Neural cell (in vitro differentiated cells): ENCODE measurements around the gene REC114. TPM values are rescaled to one million over a fixed set of nuclear protein-coding genes. Genes with fewer than 3 reads are reported as not detected.
"Not testable (repeated sequence)": the region's sequence is repeated elsewhere in the genome, so short reads cannot be mapped to it uniquely, and the experiment has no call there.

ENCODE experiments used
- H2AFZ ChIP-seq: fragments of 200-600, 300-800 bp; sonication (generic), shearing (Covaris generic); 2 replicates; pipeline ENCODE4 v1.6.0; 2014; ENCODE audit warnings: low read depth, mild to moderate bottlenecking, antibody characterized with exemption, low read length, moderate library complexity
- H3F3A ChIP-seq: fragments of 200-600 bp; shearing (Covaris generic); 2 replicates; pipeline ENCODE4 v1.6.1; 2016; ENCODE audit warnings: mild to moderate bottlenecking, moderate library complexity, mixed read lengths, antibody characterized with exemption, low read length; ENCODE audit not compliant: insufficient read depth, poor library complexity, severe bottlenecking
- H3K27ac ChIP-seq: fragments of 200-600, 300-800 bp; sonication (generic), shearing (Covaris generic); 2 replicates; pipeline ENCODE4 v1.5.1; 2014; ENCODE audit warnings: mild to moderate bottlenecking, low read length, moderate library complexity
- H3K27me3 ChIP-seq: fragments of 300-800, 200-600 bp; sonication (generic), shearing (Covaris generic); 2 replicates; pipeline ENCODE4 v1.6.0; 2014; ENCODE audit warnings: mild to moderate bottlenecking, low read depth, low read length, moderate library complexity; ENCODE audit not compliant: insufficient read depth
- H3K36me3 ChIP-seq: fragments of 300-800, 200-600 bp; sonication (generic), shearing (Covaris generic); 2 replicates; pipeline ENCODE4 v1.5.1; 2014; ENCODE audit warnings: mild to moderate bottlenecking, antibody characterized with exemption, low read length, moderate library complexity; ENCODE audit not compliant: insufficient read depth
- H3K4me2 ChIP-seq: fragments of 300-800, 200-600 bp; sonication (generic), shearing (Covaris generic); 2 replicates; pipeline ENCODE4 v1.6.0; 2014; ENCODE audit warnings: mild to moderate bottlenecking, low read length
- H3K4me3 ChIP-seq: fragments of 300-800, 200-600 bp; sonication (generic), shearing (Covaris generic); 2 replicates; pipeline ENCODE4 v1.5.1; 2014; ENCODE audit warnings: mild to moderate bottlenecking, low read length, moderate library complexity
- H3K79me2 ChIP-seq: fragments of 200-600 bp; shearing (Covaris generic); replicated peaks from 2 replicates; pipeline ENCODE4 v1.6.0; 2014; ENCODE audit warnings: mild to moderate bottlenecking, low read length, moderate library complexity; ENCODE audit not compliant: insufficient read depth
- H3K9ac ChIP-seq: fragments of 300-800, 200-600 bp; sonication (generic), shearing (Covaris generic); 2 replicates; pipeline ENCODE4 v1.6.1; 2016; ENCODE audit warnings: mild to moderate bottlenecking, low read length, mixed read lengths
- H3K9me2 ChIP-seq: fragments of 200-600 bp; shearing (Covaris generic); 2 replicates; pipeline ENCODE4 v1.6.1; 2016; ENCODE audit warnings: mild to moderate bottlenecking, low read length, mixed read lengths; ENCODE audit not compliant: insufficient read depth
- H3K9me3 ChIP-seq: fragments of 200-600, 300-800 bp; sonication (generic), shearing (Covaris generic); 2 replicates; pipeline ENCODE4 v1.6.1; 2016; ENCODE audit warnings: mild to moderate bottlenecking, mixed run types, low read length, moderate library complexity, mixed read lengths
- H4K20me1 ChIP-seq: fragments of 200-600 bp; shearing (Covaris generic); 2 replicates; pipeline ENCODE4 v1.6.1; 2016; ENCODE audit warnings: mild to moderate bottlenecking, mixed run types; ENCODE audit not compliant: insufficient read depth
- CTCF ChIP-seq: fragments of 450-650 bp; IDR thresholded peaks from 2 replicates; pipeline ENCODE4 v1.5.1; 2014; ENCODE audit warnings: antibody characterized with exemption, mild to moderate bottlenecking, moderate library complexity; ENCODE audit not compliant: poor library complexity, severe bottlenecking
- EP300 ChIP-seq: fragments of 450-650 bp; conservative IDR thresholded peaks from 2 replicates; pipeline ENCODE4 v1.6.1; 2014; ENCODE audit warnings: antibody characterized with exemption, mild to moderate bottlenecking, moderate library complexity; ENCODE audit not compliant: poor library complexity, severe bottlenecking
- EZH2 ChIP-seq: fragments of 200-600, 300-800 bp; shearing (Covaris generic), sonication (generic); IDR thresholded peaks from 2 replicates; pipeline ENCODE4 v1.6.1; 2014; ENCODE audit warnings: antibody characterized with exemption, low read length, borderline replicate concordance, mild to moderate bottlenecking; ENCODE audit not compliant: insufficient read depth, poor library complexity, severe bottlenecking
- MXI1 ChIP-seq: fragments of 450-650 bp; conservative IDR thresholded peaks from 2 replicates; pipeline ENCODE4 v1.6.1; 2014; ENCODE audit warnings: antibody characterized with exemption, mild to moderate bottlenecking; ENCODE audit not compliant: poor library complexity, severe bottlenecking
- POLR2AphosphoS5 ChIP-seq: IDR thresholded peaks from 2 replicates; pipeline ENCODE4 v1.6.1; 2012
- RAD21 ChIP-seq: fragments of 450-650 bp; conservative IDR thresholded peaks from 2 replicates; pipeline ENCODE4 v1.6.1; 2014; ENCODE audit warnings: antibody characterized with exemption, mild to moderate bottlenecking, moderate library complexity
- REST ChIP-seq: IDR thresholded peaks from 2 replicates; pipeline ENCODE4 v1.6.1; 2012; ENCODE audit warnings: borderline replicate concordance
- SMC3 ChIP-seq: fragments of 450-650 bp; conservative IDR thresholded peaks from 2 replicates; pipeline ENCODE4 v1.6.1; 2014; ENCODE audit warnings: antibody characterized with exemption, mild to moderate bottlenecking, moderate library complexity; ENCODE audit not compliant: poor library complexity
- TAF1 ChIP-seq: IDR thresholded peaks from 2 replicates; pipeline ENCODE4 v1.6.1; 2012; ENCODE audit warnings: low read depth
- polyA plus RNA-seq: library from polyadenylated mRNA; depleted of rRNA; stranded (reverse); fragments of >200 nt; gene quantifications from 2 replicates; pipeline ENCODE4 v1.2.3, GENCODE V29; 2014

REC114 gene
- polyA plus RNA-seq, 1 donor from 2014 or later, result not detected

DNA sequence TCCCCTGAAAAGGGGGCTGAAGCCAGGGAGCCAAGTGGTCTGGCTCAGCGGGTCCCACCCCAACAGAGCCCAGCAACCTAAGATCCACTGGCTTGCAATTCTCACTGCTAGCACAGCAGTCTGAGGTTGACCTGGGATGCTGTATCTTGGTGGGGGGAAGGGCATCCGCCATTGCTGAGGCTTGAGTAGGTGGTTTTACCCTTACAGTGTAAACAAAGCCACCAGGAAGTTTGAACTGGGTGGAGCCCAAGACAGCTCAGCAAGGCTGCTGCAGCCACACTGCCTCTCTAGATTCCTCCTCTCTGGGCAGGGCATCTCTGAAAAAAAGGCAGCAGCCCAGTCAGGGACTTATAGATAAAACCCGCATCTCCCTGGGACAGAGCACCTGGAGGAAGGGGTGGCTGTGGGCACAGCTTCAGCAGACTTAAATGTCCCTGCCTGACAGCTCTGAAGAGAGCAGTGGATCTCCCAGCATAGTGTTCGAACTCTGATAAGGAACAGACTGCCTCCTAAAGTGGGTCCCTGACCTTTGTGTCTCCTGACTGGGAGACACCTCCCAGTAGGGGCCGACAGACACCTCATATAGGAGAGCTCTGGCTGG is 5.3 kb downstream of the REC114 start:
- H3K36me3 ChIP-seq, H3K4me2 ChIP-seq, H3K27me3 ChIP-seq, H3K27ac ChIP-seq, H3K9me2 ChIP-seq, H4K20me1 ChIP-seq, H3K9ac ChIP-seq, H3F3A ChIP-seq, H3K79me2 ChIP-seq, H3K9me3 ChIP-seq, H2AFZ ChIP-seq, H3K4me3 ChIP-seq: not testable (repeated sequence)

DNA sequence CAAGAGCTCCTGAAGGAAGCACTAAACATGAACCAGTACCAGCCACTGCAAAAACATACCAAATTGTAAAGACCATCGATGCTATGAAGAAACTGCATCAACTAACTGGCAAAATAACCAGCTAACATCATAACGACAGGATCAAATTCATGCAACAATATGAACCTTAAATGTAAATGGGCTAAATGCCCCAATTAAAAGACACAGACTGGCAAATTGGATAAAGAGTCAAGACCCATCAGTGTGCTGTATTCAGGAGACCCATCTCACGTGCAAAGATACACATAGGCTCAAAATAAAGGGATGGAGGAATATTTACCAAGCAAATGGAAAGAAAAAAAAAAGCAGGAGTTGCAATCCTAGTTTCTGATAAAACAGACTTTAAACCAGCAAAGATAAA is 7.0 kb downstream of the REC114 start:
- H3K27ac ChIP-seq, H3K4me3 ChIP-seq, H3K79me2 ChIP-seq, H3K27me3 ChIP-seq, H2AFZ ChIP-seq, H3K9ac ChIP-seq, H3K9me3 ChIP-seq, H3F3A ChIP-seq, H4K20me1 ChIP-seq, H3K4me2 ChIP-seq, H3K36me3 ChIP-seq, H3K9me2 ChIP-seq: not testable (repeated sequence)

- H3K27ac ChIP-seq, result no peak overlapping the region
- no peak for TF ChIP-seq MXI1
- TF ChIP-seq CTCF, result no peak
- TF ChIP-seq REST, result no peak
- TF ChIP-seq EP300, result no peak
- TF ChIP-seq SMC3, result no peak
- TF ChIP-seq RAD21, result no peak
- TF ChIP-seq POLR2AphosphoS5, result no peak
- no peak for TF ChIP-seq TAF1
- TF ChIP-seq EZH2, result no peak
- H4K20me1 ChIP-seq, result no peaks in the 10 kb centered on the region
- no peaks in the 10 kb centered on the region for H3K79me2 ChIP-seq
- no peaks in the 10 kb centered on the region for H3F3A ChIP-seq
- no peak overlapping the region for H3K4me2 ChIP-seq
- no peaks in the 10 kb centered on the region for H3K27me3 ChIP-seq
- no peak overlapping the region for H3K4me3 ChIP-seq
- H3K9me2 ChIP-seq, result no peaks in the 10 kb centered on the region
- H2AFZ ChIP-seq, result no peak overlapping the region
- H3K9me3 ChIP-seq, result no peaks in the 10 kb centered on the region
- H3K36me3 ChIP-seq, result no peaks in the 10 kb centered on the region
- no peak overlapping the region for H3K9ac ChIP-seq
Measured at GRCh38 chr15:73454096-73454495, 11.1 kb downstream of the REC114 start.
